ENCODE data around the gene AJM1.

AJM1 gene

DNA sequence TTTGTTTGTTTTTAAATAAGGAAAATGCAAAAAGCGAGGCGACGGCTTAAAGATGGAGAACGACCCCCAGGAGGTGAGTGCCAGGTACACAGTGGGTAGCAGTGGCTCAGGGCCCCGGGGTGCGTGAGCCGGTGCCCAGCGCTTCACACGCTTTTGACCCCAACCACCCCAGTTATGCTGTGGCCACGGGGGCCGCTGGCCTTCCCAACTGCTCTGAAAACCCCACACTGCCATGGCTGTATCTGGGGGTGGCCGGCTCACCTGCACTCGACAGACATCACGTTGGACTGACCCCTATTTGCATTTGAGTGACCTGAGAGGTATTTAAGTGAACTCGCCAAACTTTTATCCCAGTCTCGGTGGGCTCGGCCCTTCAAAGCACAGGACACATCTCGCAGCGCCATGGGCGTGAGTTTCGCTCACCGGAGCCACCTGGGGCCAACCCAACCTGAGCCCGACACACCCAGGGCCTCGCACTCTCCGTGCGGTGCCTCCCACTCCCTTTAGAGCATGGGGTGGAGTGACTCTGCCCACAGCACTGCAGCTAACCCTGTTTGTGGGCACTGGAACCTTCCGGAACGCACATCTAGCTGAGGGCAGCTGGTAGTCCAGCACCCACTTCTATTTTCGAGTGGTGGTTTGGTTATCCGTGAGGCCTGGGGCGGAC is 13.7 kb upstream of the AJM1 start:
- Histone ChIP-seq H3K27ac (replicated peaks) (no peak overlapping the region), H3K27me3 (ENCODE audit: insufficient read depth, poor library complexity, severe bottlenecking) (no peaks in the 10 kb centered on the region), H3K4me3 (replicated peaks; ENCODE audit: insufficient read depth, low read length) (no peak overlapping the region)
- no peak for DNase-seq (ENCODE audit: low read depth in 1 of 2, low spot score in 1 of 2)
- TF ChIP-seq GABPA (IDR thresholded peaks at IDR 0.05; ENCODE audit: low read depth) (no peak), SPI1 (IDR thresholded peaks at IDR 0.05; ENCODE audit: borderline replicate concordance, low read depth) (no peak), POLR2AphosphoS5 (IDR thresholded peaks at IDR 0.05; ENCODE audit: low read depth) (no peak; the same call in 1 of the 2 replicates)
- TF ChIP-seq, protein P1, sequence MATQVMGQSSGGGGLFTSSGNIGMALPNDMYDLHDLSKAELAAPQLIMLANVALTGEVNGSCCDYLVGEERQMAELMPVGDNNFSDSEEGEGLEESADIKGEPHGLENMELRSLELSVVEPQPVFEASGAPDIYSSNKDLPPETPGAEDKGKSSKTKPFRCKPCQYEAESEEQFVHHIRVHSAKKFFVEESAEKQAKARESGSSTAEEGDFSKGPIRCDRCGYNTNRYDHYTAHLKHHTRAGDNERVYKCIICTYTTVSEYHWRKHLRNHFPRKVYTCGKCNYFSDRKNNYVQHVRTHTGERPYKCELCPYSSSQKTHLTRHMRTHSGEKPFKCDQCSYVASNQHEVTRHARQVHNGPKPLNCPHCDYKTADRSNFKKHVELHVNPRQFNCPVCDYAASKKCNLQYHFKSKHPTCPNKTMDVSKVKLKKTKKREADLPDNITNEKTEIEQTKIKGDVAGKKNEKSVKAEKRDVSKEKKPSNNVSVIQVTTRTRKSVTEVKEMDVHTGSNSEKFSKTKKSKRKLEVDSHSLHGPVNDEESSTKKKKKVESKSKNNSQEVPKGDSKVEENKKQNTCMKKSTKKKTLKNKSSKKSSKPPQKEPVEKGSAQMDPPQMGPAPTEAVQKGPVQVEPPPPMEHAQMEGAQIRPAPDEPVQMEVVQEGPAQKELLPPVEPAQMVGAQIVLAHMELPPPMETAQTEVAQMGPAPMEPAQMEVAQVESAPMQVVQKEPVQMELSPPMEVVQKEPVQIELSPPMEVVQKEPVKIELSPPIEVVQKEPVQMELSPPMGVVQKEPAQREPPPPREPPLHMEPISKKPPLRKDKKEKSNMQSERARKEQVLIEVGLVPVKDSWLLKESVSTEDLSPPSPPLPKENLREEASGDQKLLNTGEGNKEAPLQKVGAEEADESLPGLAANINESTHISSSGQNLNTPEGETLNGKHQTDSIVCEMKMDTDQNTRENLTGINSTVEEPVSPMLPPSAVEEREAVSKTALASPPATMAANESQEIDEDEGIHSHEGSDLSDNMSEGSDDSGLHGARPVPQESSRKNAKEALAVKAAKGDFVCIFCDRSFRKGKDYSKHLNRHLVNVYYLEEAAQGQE (IDR thresholded peaks at IDR 0.05; ENCODE audit: insufficient replicate concordance, low read depth) = no peak
- TF ChIP-seq, protein P2, sequence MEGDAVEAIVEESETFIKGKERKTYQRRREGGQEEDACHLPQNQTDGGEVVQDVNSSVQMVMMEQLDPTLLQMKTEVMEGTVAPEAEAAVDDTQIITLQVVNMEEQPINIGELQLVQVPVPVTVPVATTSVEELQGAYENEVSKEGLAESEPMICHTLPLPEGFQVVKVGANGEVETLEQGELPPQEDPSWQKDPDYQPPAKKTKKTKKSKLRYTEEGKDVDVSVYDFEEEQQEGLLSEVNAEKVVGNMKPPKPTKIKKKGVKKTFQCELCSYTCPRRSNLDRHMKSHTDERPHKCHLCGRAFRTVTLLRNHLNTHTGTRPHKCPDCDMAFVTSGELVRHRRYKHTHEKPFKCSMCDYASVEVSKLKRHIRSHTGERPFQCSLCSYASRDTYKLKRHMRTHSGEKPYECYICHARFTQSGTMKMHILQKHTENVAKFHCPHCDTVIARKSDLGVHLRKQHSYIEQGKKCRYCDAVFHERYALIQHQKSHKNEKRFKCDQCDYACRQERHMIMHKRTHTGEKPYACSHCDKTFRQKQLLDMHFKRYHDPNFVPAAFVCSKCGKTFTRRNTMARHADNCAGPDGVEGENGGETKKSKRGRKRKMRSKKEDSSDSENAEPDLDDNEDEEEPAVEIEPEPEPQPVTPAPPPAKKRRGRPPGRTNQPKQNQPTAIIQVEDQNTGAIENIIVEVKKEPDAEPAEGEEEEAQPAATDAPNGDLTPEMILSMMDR (IDR thresholded peaks at IDR 0.05; ENCODE audit: insufficient read depth, low read length) = no peak

DNA sequence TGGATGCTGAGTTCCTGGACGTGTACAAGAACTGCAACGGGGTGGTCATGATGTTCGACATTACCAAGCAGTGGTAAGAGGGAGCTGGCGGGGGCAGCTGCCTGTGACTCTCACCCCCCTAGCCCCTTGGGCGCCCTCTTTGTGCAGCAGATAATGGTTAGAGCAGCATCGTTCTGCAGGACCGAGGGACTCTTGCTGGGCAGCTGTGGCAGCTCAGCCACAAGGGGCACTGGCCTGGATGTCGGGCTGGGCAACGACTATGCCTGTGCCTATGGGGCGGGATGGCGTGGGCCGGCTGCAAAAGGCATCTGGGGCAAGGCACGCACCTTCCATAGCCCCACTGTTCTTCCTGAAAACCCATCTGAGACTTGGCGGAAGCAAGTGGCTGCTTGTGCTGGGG is 12.9 kb upstream of the AJM1 start:
- Histone ChIP-seq H3K27me3 (ENCODE audit: insufficient read depth, poor library complexity, severe bottlenecking) (no peaks in the 10 kb centered on the region), H3K4me3 (replicated peaks; ENCODE audit: insufficient read depth, low read length) (no peak overlapping the region), H3K27ac (replicated peaks) (no peak overlapping the region)
- DNase-seq (ENCODE audit: low read depth in 1 of 2, low spot score in 1 of 2) = no peak
- TF ChIP-seq, protein P1 (IDR thresholded peaks at IDR 0.05; ENCODE audit: insufficient replicate concordance, low read depth) = no peak
- TF ChIP-seq, protein P2 (IDR thresholded peaks at IDR 0.05; ENCODE audit: insufficient read depth, low read length) = no peak
- TF ChIP-seq POLR2AphosphoS5 (IDR thresholded peaks at IDR 0.05; ENCODE audit: low read depth) = no peak
- no peak for TF ChIP-seq GABPA (IDR thresholded peaks at IDR 0.05; ENCODE audit: low read depth)
- TF ChIP-seq SPI1 (IDR thresholded peaks at IDR 0.05; ENCODE audit: borderline replicate concordance, low read depth) = no peak

DNA sequence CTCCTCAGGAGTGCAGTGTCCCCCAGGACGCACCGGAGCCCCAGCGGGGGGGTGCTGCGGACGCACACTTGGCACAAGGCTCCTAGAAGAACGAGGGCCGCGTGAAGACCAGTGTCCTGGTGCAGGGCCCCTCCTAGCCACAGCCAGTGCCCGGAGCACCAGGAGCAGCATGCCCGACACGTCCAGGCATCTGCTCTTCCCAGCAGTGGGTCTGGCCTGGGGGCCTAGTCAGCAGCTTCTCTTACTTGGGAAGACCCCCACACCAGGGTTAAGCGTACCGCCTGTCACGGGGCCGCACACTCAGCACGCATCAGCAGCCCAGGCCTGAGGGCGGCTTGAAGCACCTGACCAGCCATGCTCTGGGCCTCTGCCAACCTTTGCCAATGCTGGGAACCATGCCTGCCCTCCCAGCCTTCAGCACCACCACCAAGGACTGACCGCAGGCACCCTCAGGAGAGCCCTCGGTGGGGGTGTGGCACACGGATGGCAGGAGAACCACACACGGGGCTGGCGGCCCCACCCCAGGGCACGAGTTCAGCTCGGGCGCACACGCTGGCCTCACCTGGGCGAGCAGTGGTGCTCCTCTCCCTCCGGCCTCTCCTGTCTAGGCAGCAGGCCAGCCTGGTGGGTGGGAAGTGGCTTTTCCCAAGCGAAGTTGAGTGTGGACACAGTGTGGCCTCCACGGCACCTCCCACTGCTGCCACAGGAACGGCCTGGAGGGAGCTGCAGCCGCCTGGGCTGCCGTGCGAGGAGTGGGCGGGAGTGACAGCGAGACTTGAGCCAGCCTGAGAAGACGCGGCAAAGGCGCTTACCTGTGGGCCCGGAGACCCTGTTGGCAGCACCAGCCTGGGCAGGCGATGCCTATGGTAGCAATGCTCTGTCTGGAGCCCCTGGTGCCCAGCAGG is 12.0 kb upstream of the AJM1 start:
- no peak overlapping the region for H3K4me3 ChIP-seq (replicated peaks; ENCODE audit: insufficient read depth, low read length)
- TF ChIP-seq SPI1 (IDR thresholded peaks at IDR 0.05; ENCODE audit: borderline replicate concordance, low read depth) = no peak
- no peak for TF ChIP-seq POLR2AphosphoS5 (IDR thresholded peaks at IDR 0.05; ENCODE audit: low read depth)
- TF ChIP-seq, protein P2 (IDR thresholded peaks at IDR 0.05; ENCODE audit: insufficient read depth, low read length) = no peak
- TF ChIP-seq, protein P1 (IDR thresholded peaks at IDR 0.05; ENCODE audit: insufficient replicate concordance, low read depth) = no peak
- no peak for TF ChIP-seq GABPA (IDR thresholded peaks at IDR 0.05; ENCODE audit: low read depth)
- H3K27ac ChIP-seq (replicated peaks) = peak overlapping the region; percentile 64
- DNase-seq (ENCODE audit: low read depth in 1 of 2, low spot score in 1 of 2) = no peak
- H3K27me3 ChIP-seq (ENCODE audit: insufficient read depth, poor library complexity, severe bottlenecking) = no peaks in the 10 kb centered on the region
